GM12878 (cell line): Measurements from ENCODE around the gene AP2B1. TPM values are rescaled to one million over a fixed set of nuclear protein-coding genes. Genes with fewer than 3 reads are reported as not detected.

ENCODE experiments used
- ATF7 ChIP-seq: fragments of 450-650 bp; IDR thresholded peaks from 2 replicates; pipeline ENCODE4 v1.6.1; 2016; ENCODE audit warnings: low read depth, mild to moderate bottlenecking
- CEBPB ChIP-seq, 2 experiments: fragments of 150-350 bp in 1 of 2; IDR thresholded peaks; 2 replicates each; pipeline ENCODE4 v1.6.1; 2012 to 2014; ENCODE audit warnings: low read depth in 2 of 2, low read length in 2 of 2, borderline replicate concordance in 1 of 2, inconsistent platforms in 1 of 2
- HDGF ChIP-seq: fragments of 450-650 bp; IDR thresholded peaks from 2 replicates; pipeline ENCODE4 v1.6.1; 2016; ENCODE audit warnings: antibody characterized with exemption
- IRF4 ChIP-seq: IDR thresholded peaks from 2 replicates; pipeline ENCODE4 v1.6.1; 2011; ENCODE audit warnings: low read depth, low read length
- KDM1A ChIP-seq: fragments of 200-600 bp; sonication (generic); IDR thresholded peaks from 2 replicates; pipeline ENCODE4 v1.6.1; 2016; ENCODE audit warnings: borderline replicate concordance
- LARP7 ChIP-seq: fragments of 450-650 bp; IDR thresholded peaks from 2 replicates; pipeline ENCODE4 v1.6.1; 2017; ENCODE audit warnings: mild to moderate bottlenecking
- MYB ChIP-seq: fragments of 150-350 bp; IDR thresholded peaks from 2 replicates; pipeline ENCODE4 v1.6.1; 2014; ENCODE audit warnings: mild to moderate bottlenecking, low read depth, low read length, borderline replicate concordance
- POLR2A ChIP-seq: IDR thresholded peaks from 2 replicates; pipeline ENCODE4 v1.6.1; 2011; ENCODE audit warnings: low read depth, mild to moderate bottlenecking, low read length
- RELA ChIP-seq: fragments of 450-650 bp; IDR thresholded peaks from 2 replicates; pipeline ENCODE4 v1.8.0; 2014; ENCODE audit warnings: borderline replicate concordance; ENCODE audit not compliant: partially characterized antibody
- RFX5 ChIP-seq: IDR thresholded peaks from 2 replicates; pipeline ENCODE4 v1.6.1; 2011; ENCODE audit warnings: low read depth, low read length, improper control_type of control experiment
- SMAD1 ChIP-seq: fragments of 450-650 bp; IDR thresholded peaks from 2 replicates; pipeline ENCODE4 v1.6.1; 2018; ENCODE audit warnings: mild to moderate bottlenecking, low read depth; ENCODE audit not compliant: partially characterized antibody
- SREBF1 ChIP-seq: IDR thresholded peaks from 2 replicates; pipeline ENCODE4 v1.6.1; 2012; ENCODE audit warnings: mild to moderate bottlenecking, low read length
- TCF7 ChIP-seq: IDR thresholded peaks from 2 replicates; pipeline ENCODE4 v1.6.1; 2014; ENCODE audit warnings: antibody characterized with exemption, borderline replicate concordance
- polyA plus RNA-seq, 11 experiments: library from polyadenylated mRNA; depleted of rRNA in 4 of 11; unstranded in 6 of 11; stranded (reverse) in 5 of 11; fragments of >200 nt; fragmentation: Nextera tagmentation in 4 of 11; fragmentation: Illumina TruSeq in 1 of 11; extraction: Ambion mirVana in 4 of 11; extraction: Trizol in 1 of 11; gene quantifications; 1 replicate in 1 of 11; 2 replicates in 10 of 11; pipeline versions ENCODE4 v1.2.1 to v1.2.3, GENCODE V29; 2011 to 2016; ENCODE audit warnings: inconsistent platforms in 2 of 11, missing spikeins in 2 of 11, low read depth in 1 of 11
- total RNA-seq, 4 experiments: library from RNA; depleted of rRNA in 3 of 4; stranded (reverse); fragments of >200 nt in 3 of 4; fragmentation: Illumina TruSeq in 1 of 4; extraction: Trizol in 1 of 4; gene quantifications; 2 replicates each; pipeline versions ENCODE4 v1.2.1 to v1.2.3, GENCODE V29; 2013 to 2021
- TF ChIP-seq, protein P1 (sequence below): IDR thresholded peaks from 2 replicates; pipeline ENCODE4 v1.6.1; 2011; ENCODE audit warnings: borderline replicate concordance, low read depth, mild to moderate bottlenecking, moderate library complexity, low read length; ENCODE audit not compliant: insufficient read depth, poor library complexity, severe bottlenecking
- TF ChIP-seq, protein P2 (sequence below): fragments of 150-350 bp; IDR thresholded peaks from 2 replicates; pipeline ENCODE4 v1.6.1; 2014; ENCODE audit warnings: mild to moderate bottlenecking, low read depth, low read length
- TF ChIP-seq, protein P3 (sequence below): IDR thresholded peaks from 2 replicates; pipeline ENCODE4 v1.6.1; 2012; ENCODE audit warnings: low read depth, low read length, improper control_type of control experiment
- TF ChIP-seq, protein P4 (sequence below): fragments of 150-350 bp; IDR thresholded peaks from 2 replicates; pipeline ENCODE4 v1.6.1; 2016; ENCODE audit warnings: low read depth, low read length
- TF ChIP-seq, protein P5 (sequence below): fragments of 450-650 bp; conservative IDR thresholded peaks from 2 replicates; pipeline ENCODE4 v1.6.1; 2017; ENCODE audit warnings: mild to moderate bottlenecking, moderate library complexity
- TF ChIP-seq, protein P6 (sequence below): fragments of 450-650 bp; IDR thresholded peaks from 2 replicates; pipeline ENCODE4 v1.6.1; 2017; ENCODE audit warnings: mild to moderate bottlenecking, low read depth, inconsistent platforms; ENCODE audit not compliant: poor library complexity, severe bottlenecking

The AP2B1 gene
- total and polyA plus RNA-seq, 10 of the 15 experiments (the other 5 are each of a cell fraction or from before 2014, with no cell fraction given) = 18.6 to 112 (median 53.9) TPM

DNA sequence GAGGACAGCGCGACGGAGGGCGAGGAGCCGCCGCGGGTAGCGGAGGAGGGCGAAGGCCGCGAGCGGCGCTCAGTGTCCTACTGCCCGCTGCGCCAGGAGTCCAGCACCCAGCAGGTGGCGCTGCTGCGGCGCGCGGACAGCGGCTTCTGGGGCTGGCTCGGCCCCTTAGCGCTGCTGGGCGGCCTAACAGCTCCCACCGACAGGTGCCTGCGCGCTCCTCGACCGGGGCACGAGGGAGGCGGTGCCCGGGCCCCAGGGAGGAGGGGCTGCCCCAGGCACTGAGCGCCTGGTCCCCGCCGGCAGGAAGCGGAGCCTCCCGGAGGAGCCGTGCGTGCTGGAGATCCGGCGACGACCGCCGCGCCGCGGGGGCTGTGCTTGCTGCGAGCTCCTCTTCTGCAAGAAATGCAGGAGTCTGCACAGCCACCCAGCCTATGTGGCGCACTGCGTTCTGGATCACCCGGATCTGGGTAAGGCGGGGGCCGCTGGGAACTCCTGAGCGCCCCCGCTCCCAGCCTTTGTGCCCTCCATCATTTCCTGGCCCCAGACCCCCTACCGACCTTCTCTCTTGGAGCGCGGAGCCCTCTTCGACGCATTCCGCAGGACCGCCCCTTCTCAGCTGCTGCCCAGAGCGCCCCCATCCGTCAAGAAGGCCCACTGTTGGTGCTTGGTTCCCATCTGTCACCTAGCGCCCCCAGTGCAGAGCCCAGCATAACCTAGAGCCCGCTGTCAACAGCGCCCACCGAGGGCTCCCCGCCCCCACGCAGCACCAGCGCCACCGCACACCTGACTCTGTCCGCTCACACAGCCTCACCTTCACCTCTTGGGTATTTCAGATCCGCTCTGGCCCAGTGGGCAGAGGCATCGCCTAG, 177.2 kb downstream of the AP2B1 start (continued):
- TF ChIP-seq CEBPB (IDR thresholded peaks at IDR 0.05; ENCODE audit: borderline replicate concordance in 1 of 2, low read depth in 2 of 2, low read length in 2 of 2) (no peak), POLR2A (no peak), HDGF (no peak), ATF7 (no peak), RFX5 (no peak), KDM1A (no peak), TCF7 (no peak), MYB (no peak), LARP7 (peak; percentile 93), SREBF1 (no peak), IRF4 (no peak), SMAD1 (no peak), RELA (peak; percentile 21)
- TF ChIP-seq, protein P1, sequence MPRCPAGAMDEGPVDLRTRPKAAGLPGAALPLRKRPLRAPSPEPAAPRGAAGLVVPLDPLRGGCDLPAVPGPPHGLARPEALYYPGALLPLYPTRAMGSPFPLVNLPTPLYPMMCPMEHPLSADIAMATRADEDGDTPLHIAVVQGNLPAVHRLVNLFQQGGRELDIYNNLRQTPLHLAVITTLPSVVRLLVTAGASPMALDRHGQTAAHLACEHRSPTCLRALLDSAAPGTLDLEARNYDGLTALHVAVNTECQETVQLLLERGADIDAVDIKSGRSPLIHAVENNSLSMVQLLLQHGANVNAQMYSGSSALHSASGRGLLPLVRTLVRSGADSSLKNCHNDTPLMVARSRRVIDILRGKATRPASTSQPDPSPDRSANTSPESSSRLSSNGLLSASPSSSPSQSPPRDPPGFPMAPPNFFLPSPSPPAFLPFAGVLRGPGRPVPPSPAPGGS = no peak
- TF ChIP-seq, protein P2, sequence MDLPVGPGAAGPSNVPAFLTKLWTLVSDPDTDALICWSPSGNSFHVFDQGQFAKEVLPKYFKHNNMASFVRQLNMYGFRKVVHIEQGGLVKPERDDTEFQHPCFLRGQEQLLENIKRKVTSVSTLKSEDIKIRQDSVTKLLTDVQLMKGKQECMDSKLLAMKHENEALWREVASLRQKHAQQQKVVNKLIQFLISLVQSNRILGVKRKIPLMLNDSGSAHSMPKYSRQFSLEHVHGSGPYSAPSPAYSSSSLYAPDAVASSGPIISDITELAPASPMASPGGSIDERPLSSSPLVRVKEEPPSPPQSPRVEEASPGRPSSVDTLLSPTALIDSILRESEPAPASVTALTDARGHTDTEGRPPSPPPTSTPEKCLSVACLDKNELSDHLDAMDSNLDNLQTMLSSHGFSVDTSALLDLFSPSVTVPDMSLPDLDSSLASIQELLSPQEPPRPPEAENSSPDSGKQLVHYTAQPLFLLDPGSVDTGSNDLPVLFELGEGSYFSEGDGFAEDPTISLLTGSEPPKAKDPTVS = no peak
- TF ChIP-seq, protein P3, sequence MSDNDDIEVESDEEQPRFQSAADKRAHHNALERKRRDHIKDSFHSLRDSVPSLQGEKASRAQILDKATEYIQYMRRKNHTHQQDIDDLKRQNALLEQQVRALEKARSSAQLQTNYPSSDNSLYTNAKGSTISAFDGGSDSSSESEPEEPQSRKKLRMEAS = peak; percentile 39
- TF ChIP-seq, protein P4, sequence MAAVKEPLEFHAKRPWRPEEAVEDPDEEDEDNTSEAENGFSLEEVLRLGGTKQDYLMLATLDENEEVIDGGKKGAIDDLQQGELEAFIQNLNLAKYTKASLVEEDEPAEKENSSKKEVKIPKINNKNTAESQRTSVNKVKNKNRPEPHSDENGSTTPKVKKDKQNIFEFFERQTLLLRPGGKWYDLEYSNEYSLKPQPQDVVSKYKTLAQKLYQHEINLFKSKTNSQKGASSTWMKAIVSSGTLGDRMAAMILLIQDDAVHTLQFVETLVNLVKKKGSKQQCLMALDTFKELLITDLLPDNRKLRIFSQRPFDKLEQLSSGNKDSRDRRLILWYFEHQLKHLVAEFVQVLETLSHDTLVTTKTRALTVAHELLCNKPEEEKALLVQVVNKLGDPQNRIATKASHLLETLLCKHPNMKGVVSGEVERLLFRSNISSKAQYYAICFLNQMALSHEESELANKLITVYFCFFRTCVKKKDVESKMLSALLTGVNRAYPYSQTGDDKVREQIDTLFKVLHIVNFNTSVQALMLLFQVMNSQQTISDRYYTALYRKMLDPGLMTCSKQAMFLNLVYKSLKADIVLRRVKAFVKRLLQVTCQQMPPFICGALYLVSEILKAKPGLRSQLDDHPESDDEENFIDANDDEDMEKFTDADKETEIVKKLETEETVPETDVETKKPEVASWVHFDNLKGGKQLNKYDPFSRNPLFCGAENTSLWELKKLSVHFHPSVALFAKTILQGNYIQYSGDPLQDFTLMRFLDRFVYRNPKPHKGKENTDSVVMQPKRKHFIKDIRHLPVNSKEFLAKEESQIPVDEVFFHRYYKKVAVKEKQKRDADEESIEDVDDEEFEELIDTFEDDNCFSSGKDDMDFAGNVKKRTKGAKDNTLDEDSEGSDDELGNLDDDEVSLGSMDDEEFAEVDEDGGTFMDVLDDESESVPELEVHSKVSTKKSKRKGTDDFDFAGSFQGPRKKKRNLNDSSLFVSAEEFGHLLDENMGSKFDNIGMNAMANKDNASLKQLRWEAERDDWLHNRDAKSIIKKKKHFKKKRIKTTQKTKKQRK = no peak
- TF ChIP-seq, protein P5, sequence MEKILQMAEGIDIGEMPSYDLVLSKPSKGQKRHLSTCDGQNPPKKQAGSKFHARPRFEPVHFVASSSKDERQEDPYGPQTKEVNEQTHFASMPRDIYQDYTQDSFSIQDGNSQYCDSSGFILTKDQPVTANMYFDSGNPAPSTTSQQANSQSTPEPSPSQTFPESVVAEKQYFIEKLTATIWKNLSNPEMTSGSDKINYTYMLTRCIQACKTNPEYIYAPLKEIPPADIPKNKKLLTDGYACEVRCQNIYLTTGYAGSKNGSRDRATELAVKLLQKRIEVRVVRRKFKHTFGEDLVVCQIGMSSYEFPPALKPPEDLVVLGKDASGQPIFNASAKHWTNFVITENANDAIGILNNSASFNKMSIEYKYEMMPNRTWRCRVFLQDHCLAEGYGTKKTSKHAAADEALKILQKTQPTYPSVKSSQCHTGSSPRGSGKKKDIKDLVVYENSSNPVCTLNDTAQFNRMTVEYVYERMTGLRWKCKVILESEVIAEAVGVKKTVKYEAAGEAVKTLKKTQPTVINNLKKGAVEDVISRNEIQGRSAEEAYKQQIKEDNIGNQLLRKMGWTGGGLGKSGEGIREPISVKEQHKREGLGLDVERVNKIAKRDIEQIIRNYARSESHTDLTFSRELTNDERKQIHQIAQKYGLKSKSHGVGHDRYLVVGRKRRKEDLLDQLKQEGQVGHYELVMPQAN = peak; percentile 61; the same call in 1 of the 2 replicates
- TF ChIP-seq, protein P6, sequence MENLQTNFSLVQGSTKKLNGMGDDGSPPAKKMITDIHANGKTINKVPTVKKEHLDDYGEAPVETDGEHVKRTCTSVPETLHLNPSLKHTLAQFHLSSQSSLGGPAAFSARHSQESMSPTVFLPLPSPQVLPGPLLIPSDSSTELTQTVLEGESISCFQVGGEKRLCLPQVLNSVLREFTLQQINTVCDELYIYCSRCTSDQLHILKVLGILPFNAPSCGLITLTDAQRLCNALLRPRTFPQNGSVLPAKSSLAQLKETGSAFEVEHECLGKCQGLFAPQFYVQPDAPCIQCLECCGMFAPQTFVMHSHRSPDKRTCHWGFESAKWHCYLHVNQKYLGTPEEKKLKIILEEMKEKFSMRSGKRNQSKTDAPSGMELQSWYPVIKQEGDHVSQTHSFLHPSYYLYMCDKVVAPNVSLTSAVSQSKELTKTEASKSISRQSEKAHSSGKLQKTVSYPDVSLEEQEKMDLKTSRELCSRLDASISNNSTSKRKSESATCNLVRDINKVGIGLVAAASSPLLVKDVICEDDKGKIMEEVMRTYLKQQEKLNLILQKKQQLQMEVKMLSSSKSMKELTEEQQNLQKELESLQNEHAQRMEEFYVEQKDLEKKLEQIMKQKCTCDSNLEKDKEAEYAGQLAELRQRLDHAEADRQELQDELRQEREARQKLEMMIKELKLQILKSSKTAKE = no peak
